DND-41 (cell line): ENCODE data around the gene MDFI.

Experiments
- EZH2 ChIP-seq: IDR thresholded peaks from 3 replicates; pipeline ENCODE4 v1.6.1; 2012; ENCODE audit warnings: borderline replicate concordance, low read depth, mild to moderate bottlenecking, moderate library complexity, low read length, inconsistent platforms; ENCODE audit not compliant: severe bottlenecking
- TF ChIP-seq, protein P1 (sequence below): IDR thresholded peaks from 2 replicates; pipeline ENCODE4 v1.5.1; 2012; ENCODE audit warnings: borderline replicate concordance, low read length, moderate library complexity, mild to moderate bottlenecking; ENCODE audit not compliant: poor library complexity, severe bottlenecking; ENCODE audit errors: extremely low read depth

DNA sequence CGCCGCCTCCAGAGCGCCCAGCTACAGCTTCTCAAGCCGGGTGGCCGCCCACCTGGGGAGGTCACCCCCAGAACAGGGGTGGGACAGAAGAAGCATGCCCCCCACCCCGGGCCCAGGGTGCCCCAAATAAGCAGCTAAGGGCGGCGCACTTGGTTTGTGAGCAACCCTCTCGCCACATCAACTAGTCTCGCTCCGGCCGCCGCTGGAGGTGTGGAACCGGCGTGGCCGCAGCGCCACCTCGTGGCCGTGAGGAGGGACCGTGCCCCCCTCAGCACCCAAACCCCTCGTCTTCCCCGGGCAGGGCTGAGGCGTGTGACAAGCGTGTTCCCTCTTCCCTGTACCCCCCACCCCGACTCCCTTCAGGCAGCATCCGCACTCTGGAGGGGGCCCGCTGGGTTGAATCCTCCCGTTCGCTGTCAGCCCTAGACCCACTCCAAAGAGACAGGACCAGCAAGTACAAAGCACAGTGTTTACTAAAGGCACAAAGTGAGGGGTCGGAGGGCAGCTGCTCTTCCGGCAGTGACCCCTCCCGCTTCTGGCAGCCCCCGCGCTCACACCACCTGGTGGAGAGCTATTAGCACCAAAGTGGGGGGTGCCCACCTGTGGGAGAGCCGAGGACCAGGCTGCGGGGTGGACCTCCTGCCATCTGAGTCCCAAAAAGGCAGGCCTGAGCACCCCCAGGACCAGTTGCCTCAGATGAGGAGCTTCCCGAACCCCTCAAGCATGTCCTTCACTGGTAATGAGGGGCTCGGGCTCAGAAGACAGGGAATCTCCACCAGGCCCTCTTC lies 45.4 kb downstream of the MDFI start:
- TF ChIP-seq, protein P1, sequence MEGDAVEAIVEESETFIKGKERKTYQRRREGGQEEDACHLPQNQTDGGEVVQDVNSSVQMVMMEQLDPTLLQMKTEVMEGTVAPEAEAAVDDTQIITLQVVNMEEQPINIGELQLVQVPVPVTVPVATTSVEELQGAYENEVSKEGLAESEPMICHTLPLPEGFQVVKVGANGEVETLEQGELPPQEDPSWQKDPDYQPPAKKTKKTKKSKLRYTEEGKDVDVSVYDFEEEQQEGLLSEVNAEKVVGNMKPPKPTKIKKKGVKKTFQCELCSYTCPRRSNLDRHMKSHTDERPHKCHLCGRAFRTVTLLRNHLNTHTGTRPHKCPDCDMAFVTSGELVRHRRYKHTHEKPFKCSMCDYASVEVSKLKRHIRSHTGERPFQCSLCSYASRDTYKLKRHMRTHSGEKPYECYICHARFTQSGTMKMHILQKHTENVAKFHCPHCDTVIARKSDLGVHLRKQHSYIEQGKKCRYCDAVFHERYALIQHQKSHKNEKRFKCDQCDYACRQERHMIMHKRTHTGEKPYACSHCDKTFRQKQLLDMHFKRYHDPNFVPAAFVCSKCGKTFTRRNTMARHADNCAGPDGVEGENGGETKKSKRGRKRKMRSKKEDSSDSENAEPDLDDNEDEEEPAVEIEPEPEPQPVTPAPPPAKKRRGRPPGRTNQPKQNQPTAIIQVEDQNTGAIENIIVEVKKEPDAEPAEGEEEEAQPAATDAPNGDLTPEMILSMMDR: peak; percentile 96
- TF ChIP-seq EZH2: no peak
